Activated CD8-positive, alpha-beta T cell treated with anti-CD3 and anti-CD28 coated beads, Interleukin-2, amount 10 ng/mL, durations not matched to agents 7 days and 5 days (primary cell): ENCODE measurements around the gene GGT5. TPM values are rescaled to one million over a fixed set of nuclear protein-coding genes. Genes with fewer than 3 reads are reported as not detected.
"Not testable (repeated sequence)": the region's sequence is repeated elsewhere in the genome, so short reads cannot be mapped to it uniquely, and the experiment has no call there.

Experiments used
- ATAC-seq: fragments of 150-1000 bp; cut with Tn5 transposase; one replicate; pipeline ENCODE4 v1.10.0; 2021; ENCODE audit warnings: moderate library complexity
- CTCF ChIA-PET: fragments of 350-600 bp; sonication (Branson Sonifier 250); formaldehyde crosslinking; loops from one replicate; lab custom pipeline; 2021; ENCODE audit warnings: antibody characterized with exemption; lab: Charles Lee
- POLR2A ChIA-PET: fragments of 350-600 bp; sonication (Branson Sonifier 250); formaldehyde crosslinking; loops from one replicate; lab custom pipeline; 2021; ENCODE audit warnings: antibody characterized with exemption; lab: Charles Lee
- DNase-seq: peaks from one replicate; pipeline ENCODE4 v3.0.0-alpha.2; 2020
- H3K27ac Mint-ChIP-seq: one replicate; pipeline ENCODE4 v1.8.0; 2021; ENCODE audit warnings: mild to moderate bottlenecking, mixed read lengths
- H3K27me3 Mint-ChIP-seq: one replicate; pipeline ENCODE4 v1.8.0; 2021; ENCODE audit warnings: low read depth, mixed read lengths
- H3K36me3 Mint-ChIP-seq: one replicate; pipeline ENCODE4 v1.8.0; 2021; ENCODE audit warnings: low read depth, mixed read lengths
- H3K4me1 Mint-ChIP-seq: one replicate; pipeline ENCODE4 v1.8.0; 2021; ENCODE audit warnings: low read depth, mixed read lengths
- H3K4me3 Mint-ChIP-seq: one replicate; pipeline ENCODE4 v1.8.0; 2021; ENCODE audit warnings: mild to moderate bottlenecking, mixed read lengths
- H3K9me3 Mint-ChIP-seq: one replicate; pipeline ENCODE4 v1.8.0; 2022; ENCODE audit warnings: mixed read lengths; ENCODE audit not compliant: insufficient read depth
- total RNA-seq, 2 experiments: library from RNA; stranded (reverse); gene quantifications; one replicate each; pipeline ENCODE4 v1.2.3, GENCODE V29; 2021

GGT5 gene
- total RNA-seq, 2 experiments from 2014 or later, result 0.29 to 0.44 TPM

DNA sequence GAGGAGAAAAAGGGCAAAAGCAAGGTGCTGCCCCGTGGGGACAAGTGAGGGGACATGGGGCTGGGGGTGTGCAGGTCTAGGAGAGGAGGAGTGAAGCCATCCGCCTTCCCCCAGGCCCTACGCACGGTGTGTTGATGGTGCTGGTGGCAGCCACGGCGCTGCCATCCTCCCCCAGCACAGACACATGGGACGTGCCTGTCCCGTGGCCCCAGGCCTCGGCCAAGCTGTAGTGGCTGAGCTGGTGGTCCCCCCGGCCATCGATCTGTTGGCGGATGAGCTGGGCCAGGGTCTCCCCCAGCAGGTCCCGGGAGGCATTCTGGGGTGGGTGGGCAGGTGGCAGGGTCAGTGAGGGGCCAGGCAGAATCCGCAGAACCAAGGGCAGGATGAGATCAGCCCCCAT, 18.9 kb downstream of the GGT5 start:
- H3K9me3 Mint-ChIP-seq, result no peaks in the 10 kb centered on the region
- no peak overlapping the region for H3K27ac Mint-ChIP-seq

DNA sequence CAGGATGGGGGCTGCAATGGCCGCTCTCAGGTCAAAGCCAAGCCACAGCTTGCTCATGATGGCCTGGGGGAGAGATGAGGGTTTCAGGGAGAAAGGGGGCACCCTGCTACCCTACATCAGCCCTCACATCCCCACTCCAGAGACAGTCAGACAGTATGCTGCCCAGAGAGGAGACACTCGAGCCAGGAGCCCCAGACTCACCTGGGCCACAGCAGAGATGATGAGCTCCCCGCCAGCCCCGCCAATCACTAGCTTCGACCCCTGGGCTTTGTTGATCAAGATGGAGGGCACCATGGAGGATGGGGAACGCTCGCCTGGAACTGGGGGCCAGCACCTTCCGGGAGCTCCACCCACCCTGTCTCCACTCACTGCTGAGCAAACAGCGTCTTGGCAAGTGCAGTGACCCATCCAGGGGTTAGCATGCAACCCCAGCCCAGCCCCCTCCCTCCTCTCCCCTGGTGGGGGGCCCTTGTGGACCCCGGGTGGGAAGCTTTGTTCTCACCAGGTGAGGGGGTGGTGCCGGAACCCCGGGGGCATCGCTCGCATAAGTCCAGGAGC, 19.8 kb downstream of the GGT5 start:
- Mint-ChIP-seq H3K27ac (no peak overlapping the region), H3K9me3 (no peaks in the 10 kb centered on the region), H3K4me1 (no peaks in the 10 kb centered on the region), H3K4me3 (no peak overlapping the region), H3K27me3 (no peaks in the 10 kb centered on the region), H3K36me3 (peaks cover 1% of the 10 kb centered on the region)
- DNase-seq (no peak), ATAC-seq (no peak)
- CTCF ChIA-PET, result no interaction called here
- POLR2A ChIA-PET, result no interaction called here

More for the DNA sequence above, 18.9 kb downstream of the GGT5 start:
- DNase-seq (no peak), ATAC-seq (no peak)
- Mint-ChIP-seq H3K4me1 (no peaks in the 10 kb centered on the region), H3K4me3 (no peak overlapping the region), H3K27me3 (no peaks in the 10 kb centered on the region), H3K36me3 (peaks cover 1% of the 10 kb centered on the region)
- POLR2A ChIA-PET, result no interaction called here
- CTCF ChIA-PET, result no interaction called here

DNA sequence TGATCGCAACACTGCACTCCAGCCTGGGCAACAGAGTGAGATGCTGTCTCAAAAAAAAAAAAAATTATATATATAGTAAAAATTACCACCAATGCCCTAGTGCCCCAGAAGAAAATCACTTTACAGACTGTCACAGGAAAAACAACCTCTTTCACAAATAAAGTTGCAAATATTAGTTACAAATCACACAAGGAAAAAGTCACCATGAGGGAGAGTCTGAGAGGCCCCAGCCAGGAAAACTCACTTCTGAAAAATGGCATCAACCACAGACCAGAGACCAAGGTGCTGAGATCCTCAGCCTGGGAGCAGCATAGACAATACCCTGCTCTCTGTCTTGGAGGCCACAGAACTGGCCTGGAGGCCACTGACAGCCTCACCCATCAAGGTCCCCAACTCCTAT, 20.4 kb downstream of the GGT5 start:
- Mint-ChIP-seq H3K36me3 (peaks cover 1% of the 10 kb centered on the region), H3K4me1 (no peaks in the 10 kb centered on the region), H3K27me3 (no peaks in the 10 kb centered on the region), H3K4me3 (no peak overlapping the region), H3K27ac (no peak overlapping the region), H3K9me3 (no peaks in the 10 kb centered on the region)
- ATAC-seq, result no peak
- CTCF ChIA-PET, result no interaction called here
- DNase-seq, result no peak
- POLR2A ChIA-PET, result no interaction called here

DNA sequence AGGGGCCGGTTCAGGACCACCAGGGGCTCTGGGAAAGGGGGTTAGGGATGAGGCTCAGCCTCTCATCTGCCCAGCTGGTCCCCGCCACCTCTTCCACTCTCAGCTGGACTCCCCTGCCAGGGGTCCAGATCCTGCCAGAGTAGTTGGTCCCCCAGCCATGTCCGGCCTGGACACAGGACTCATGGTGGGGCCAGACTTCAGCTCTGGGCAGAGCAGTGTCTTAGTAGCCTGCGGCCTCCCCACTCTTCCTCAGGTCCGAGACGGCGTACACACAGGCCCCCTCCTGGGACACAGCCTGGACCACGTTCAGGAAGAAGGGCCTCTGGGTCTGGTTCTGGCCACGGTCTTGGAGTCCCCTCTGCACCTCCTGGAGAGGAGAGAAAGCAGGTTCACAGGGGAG, 25.1 kb downstream of the GGT5 start:
- ChIA-PET POLR2A (no interaction called here), CTCF (no interaction called here)
- Mint-ChIP-seq H3K27ac (peak overlapping the region; percentile 66), H3K36me3 (peaks cover 1% of the 10 kb centered on the region), H3K4me3 (no peak overlapping the region), H3K4me1 (peaks cover 19% of the 10 kb centered on the region), H3K9me3 (no peaks in the 10 kb centered on the region), H3K27me3 (peaks cover 2% of the 10 kb centered on the region)
- ATAC-seq, result no peak
- no peak for DNase-seq

DNA sequence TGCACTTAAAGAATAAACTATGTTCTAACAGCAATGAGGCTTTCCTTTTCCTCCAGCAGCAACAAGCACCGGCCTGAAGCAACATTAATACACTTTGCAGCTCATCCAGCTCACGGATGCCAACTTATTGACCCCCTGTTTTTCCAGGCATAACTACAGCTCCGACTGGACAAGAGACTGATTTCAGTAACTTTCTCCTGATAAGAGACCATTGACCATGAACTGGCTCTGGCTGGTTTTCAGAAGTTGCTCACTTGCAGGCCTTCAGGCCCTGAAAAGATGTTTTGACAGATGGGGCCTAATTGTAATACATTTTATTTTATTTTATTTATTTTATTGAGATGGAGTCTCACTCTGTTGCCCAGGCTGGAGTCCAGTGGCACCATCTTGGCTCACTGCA, 27.5 kb downstream of the GGT5 start:
- H3K4me1 Mint-ChIP-seq, result peaks cover 19% of the 10 kb centered on the region
- H3K27me3 Mint-ChIP-seq, result peaks cover 4% of the 10 kb centered on the region
- ChIA-PET CTCF (interaction anchor here (1.1 to 2.6 kb wide), 4 partner anchors 10 to 61 kb away, joined by 3 to 11 read pairs (median 8); no protein-coding TSS in a partner anchor), POLR2A (no interaction called here)
- DNase-seq (no peak), ATAC-seq (no peak)
- H3K9me3 Mint-ChIP-seq, result no peaks in the 10 kb centered on the region
- H3K36me3 Mint-ChIP-seq, result no peaks in the 10 kb centered on the region
- no peak overlapping the region for H3K27ac Mint-ChIP-seq
- H3K4me3 Mint-ChIP-seq, result no peak overlapping the region

DNA sequence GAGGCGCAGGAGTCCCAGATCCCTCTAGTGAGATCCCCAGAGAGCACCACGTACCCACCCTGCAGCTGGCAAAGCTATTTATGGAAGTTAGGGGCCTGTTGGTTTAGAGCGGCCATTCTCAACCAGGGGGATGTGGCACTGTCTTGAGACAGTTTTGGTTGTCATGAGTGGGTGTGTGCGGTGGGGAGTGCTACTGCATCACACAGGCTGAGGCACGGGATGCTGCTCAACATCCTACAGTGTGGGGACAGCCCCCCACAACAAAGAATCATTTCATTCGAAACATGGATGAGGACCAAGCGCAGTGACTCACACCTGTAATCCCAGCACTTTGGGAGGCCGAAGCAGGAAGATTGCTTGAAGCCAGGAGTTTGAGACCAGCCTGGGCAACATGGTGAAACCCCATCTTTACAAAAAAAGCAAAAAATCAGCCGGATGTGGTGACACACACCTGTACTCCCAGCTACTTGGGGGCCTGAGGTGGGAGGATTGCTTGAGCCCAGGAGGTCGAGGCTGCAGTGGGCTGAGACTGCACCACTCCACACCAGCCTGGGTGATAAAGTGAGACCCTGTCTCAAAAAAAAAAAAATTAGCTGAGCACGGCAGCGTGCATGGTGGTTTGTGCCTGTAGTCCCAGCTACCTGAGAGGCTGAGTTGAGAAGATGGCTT, 28.2 kb downstream of the GGT5 start:
- DNase-seq, result peak; percentile 43
- Mint-ChIP-seq H3K4me3 (no peak overlapping the region), H3K9me3 (no peaks in the 10 kb centered on the region), H3K36me3 (no peaks in the 10 kb centered on the region), H3K27ac (peak overlapping the region; percentile 76), H3K4me1 (peaks cover 19% of the 10 kb centered on the region), H3K27me3 (peaks cover 6% of the 10 kb centered on the region)
- ChIA-PET POLR2A (no interaction called here), CTCF (interaction anchor here (1.2 to 2.6 kb wide), 4 partner anchors 11 to 60 kb away, joined by 3 to 11 read pairs (median 8); no protein-coding TSS in a partner anchor)
- peak; percentile 44 for ATAC-seq

DNA sequence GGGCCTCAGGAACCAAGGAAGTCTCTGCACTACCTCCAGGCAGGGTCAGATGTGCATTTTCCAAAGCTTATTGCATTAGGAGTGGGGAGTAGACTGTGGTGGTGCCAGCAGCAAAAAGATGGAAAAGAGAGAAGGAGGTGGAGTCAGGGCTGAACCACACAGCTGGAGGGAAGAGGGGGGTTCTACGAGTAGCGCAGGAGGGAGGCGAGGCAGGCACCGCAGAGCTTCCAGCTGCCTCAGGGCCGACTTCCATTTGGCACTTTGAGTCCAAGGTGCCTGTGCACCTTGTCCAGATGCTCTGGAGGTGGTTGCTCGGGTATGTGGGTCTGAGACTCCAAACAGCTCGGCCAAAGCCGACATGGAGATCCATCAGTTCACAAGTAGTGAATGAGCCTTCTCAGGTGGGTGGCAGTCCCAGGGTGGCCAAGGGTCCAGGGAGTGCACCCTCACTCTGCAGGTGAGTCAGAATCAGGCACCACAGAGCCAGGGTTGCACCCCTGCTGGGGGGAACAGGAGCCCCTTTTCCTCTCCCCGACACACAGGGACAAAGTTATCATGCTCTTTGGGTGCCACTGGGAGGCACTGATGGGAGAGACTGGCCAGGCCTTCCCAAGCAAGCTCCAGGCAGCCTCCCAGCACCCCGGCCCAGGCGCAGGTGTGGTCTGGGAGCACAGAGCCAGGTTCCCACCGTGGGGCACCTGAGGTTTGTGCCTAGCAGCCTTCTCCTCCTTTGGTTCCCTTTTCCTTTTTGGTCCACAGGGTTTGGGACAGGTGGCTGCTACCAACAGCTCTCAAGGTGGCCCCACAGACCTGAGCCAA, 30.2 kb downstream of the GGT5 start:
- POLR2A ChIA-PET, result no interaction called here
- Mint-ChIP-seq H3K27ac (peak overlapping the region; percentile 43), H3K4me3 (no peak overlapping the region)

DNA sequence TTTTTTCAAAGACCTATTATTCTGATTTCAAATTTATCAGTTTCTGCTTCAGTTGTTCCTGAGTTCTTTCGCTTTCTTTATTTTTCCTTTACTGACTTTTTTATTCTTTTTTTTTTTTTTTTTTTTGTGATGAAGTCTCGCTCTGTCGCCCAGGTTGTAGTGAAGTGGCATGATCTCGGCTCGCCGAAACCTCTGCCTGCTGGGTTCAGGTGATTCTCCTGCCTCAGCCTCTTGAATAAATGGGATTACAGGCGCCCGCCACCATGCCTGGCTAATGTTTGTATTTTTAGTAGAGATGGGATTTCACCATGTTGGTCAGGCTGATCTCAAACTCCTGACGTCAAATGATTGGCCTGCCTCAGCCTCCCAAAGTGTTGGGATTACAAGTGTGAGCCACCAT, 31.8 kb downstream of the GGT5 start:
- H3K4me3 Mint-ChIP-seq, POLR2A ChIA-PET, ATAC-seq, DNase-seq, H3K27ac Mint-ChIP-seq, H3K9me3 Mint-ChIP-seq, H3K36me3 Mint-ChIP-seq, H3K27me3 Mint-ChIP-seq: not testable (repeated sequence)
- H3K4me1 Mint-ChIP-seq, result peaks cover 23% of the 10 kb centered on the region
- CTCF ChIA-PET, result interaction anchor here (1.1 kb wide), 1 partner anchor 18 kb away, joined by 3 read pairs; no protein-coding TSS in a partner anchor

More for the DNA sequence above, 30.2 kb downstream of the GGT5 start:
- H3K4me1 Mint-ChIP-seq, result peaks cover 19% of the 10 kb centered on the region
- CTCF ChIA-PET, result interaction anchor here (0.9 to 1.4 kb wide), 3 partner anchors 16 to 33 kb away, joined by 3 to 4 read pairs (median 3); no protein-coding TSS in a partner anchor
- no peaks in the 10 kb centered on the region for H3K9me3 Mint-ChIP-seq
- ATAC-seq, result no peak
- no peaks in the 10 kb centered on the region for H3K36me3 Mint-ChIP-seq
- DNase-seq, result no peak
- peaks cover 6% of the 10 kb centered on the region for H3K27me3 Mint-ChIP-seq

DNA sequence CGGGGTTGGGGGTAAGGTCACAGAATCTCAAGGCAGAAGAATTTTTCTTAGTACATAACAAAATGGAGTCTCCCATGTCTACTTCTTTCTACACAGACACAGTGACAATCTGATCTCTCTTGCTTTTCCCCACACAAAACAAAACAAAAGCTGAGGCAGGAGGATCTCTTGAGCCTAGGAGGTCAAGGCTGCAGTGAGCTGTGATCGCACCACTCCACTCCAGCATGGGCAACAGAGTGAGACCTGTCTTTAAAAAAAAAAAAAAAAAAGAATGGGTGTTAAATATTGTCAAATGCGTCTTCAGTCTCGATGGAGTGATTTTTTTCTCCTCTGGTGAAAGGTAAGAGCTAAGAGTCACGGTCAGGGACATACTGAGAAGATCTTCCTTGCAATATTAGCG, 33.2 kb downstream of the GGT5 start:
- ATAC-seq, H3K36me3 Mint-ChIP-seq, H3K27me3 Mint-ChIP-seq, DNase-seq, H3K27ac Mint-ChIP-seq, H3K9me3 Mint-ChIP-seq, POLR2A ChIA-PET, H3K4me3 Mint-ChIP-seq: not testable (repeated sequence)
- CTCF ChIA-PET, result interaction anchor here (0.8 to 1.0 kb wide), 3 partner anchors 19 to 31 kb away, joined by 3 to 4 read pairs (median 3); no protein-coding TSS in a partner anchor
- H3K4me1 Mint-ChIP-seq, result peaks cover 31% of the 10 kb centered on the region

DNA sequence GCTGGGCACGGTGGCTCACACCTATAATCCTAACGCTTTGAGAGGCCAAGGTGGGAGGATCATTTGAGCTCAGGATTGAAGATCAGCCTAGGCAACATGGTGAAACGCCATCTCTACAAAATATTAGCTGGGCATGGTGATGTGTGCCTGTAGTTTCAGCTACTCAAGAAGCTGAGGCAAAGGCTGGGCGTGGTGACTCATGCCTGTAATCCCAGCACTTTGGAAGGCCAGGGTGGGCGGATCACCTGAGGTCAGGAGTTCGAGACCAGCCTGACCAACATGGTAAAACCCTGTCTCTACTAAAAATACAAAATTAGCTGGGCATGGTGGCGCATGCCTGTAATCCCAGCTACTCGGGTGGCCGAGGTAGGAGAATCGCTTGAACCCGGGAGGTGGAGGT, 34.5 kb downstream of the GGT5 start:
- DNase-seq, H3K9me3 Mint-ChIP-seq, POLR2A ChIA-PET, H3K4me3 Mint-ChIP-seq, H3K36me3 Mint-ChIP-seq, H3K27me3 Mint-ChIP-seq, ATAC-seq, H3K27ac Mint-ChIP-seq, CTCF ChIA-PET: not testable (repeated sequence)
- H3K4me1 Mint-ChIP-seq, result peaks cover 33% of the 10 kb centered on the region

DNA sequence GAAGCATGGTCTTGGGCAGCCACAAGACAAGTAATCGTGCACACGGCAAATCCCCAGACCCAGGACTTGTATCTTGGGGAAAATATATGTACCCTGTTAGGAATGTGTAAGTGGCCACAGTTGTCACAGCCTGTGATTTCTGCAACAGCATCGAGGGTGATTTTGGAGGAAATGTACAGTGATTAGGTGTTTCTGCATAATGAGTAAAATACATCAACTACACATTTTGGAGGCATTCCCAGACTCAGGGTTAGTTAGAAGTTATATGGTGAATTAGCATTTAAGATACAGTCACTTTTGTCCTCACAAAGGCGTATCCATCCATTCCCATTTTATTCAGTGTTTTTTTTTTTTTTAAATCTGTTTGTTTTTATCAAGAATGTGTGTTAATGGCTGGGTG, 35.2 kb downstream of the GGT5 start:
- DNase-seq (no peak), ATAC-seq (no peak)
- H3K27me3 Mint-ChIP-seq, result peaks cover 4% of the 10 kb centered on the region
- no peak overlapping the region for H3K27ac Mint-ChIP-seq
- peaks cover 37% of the 10 kb centered on the region for H3K4me1 Mint-ChIP-seq
- H3K9me3 Mint-ChIP-seq, result no peaks in the 10 kb centered on the region
- POLR2A ChIA-PET, result no interaction called here
- H3K36me3 Mint-ChIP-seq, result no peaks in the 10 kb centered on the region
- CTCF ChIA-PET, result no interaction called here
- H3K4me3 Mint-ChIP-seq, result no peak overlapping the region

DNA sequence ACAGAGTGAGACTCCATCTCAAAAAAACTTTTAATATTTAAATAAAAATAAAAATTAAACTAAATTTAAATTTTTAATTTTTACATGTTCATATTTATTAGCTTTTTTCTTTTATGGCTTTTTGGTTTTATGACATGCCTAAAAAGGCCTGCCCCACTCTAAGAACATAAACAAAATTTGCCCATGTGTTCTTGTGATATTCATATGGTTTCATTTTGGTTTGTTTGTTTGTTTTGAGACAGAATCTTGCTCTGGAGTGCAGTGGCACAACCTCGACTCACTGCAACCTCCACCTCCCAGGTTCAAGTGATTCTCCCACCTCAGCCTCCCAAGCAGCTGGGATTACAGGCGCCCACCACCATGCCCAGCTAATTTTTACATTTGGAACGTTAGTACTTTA, 35.9 kb downstream of the GGT5 start:
- peaks cover 2% of the 10 kb centered on the region for H3K27me3 Mint-ChIP-seq
- H3K4me3 Mint-ChIP-seq, result no peak overlapping the region
- CTCF ChIA-PET, result no interaction called here
- H3K4me1 Mint-ChIP-seq, result peaks cover 41% of the 10 kb centered on the region
- H3K27ac Mint-ChIP-seq, result no peak overlapping the region
- DNase-seq (no peak), ATAC-seq (no peak)
- POLR2A ChIA-PET, result no interaction called here
- peaks cover 3% of the 10 kb centered on the region for H3K9me3 Mint-ChIP-seq
- no peaks in the 10 kb centered on the region for H3K36me3 Mint-ChIP-seq
